Left lung (tissue), 10 donors: ENCODE results near the gene STAT4. TPM values are rescaled to one million over a fixed set of nuclear protein-coding genes. Genes with fewer than 3 reads are reported as not detected.
A peak's percentile ranks its signal among the peaks of the same experiment; 100 is the strongest.

ENCODE experiments used
- ATAC-seq: fragments of 200-7000 bp; cut with Tn5 transposase; one replicate; pipeline ENCODE4 v1.9.1; 2020; ENCODE audit warnings: moderate library complexity
- DNase-seq, 4 donors: peaks; one replicate each; pipeline ENCODE4 v3.0.0-alpha.2; 2013 to 2020
- H3K27ac ChIP-seq, 2 donors: fragments of 200-600 bp; sonication (generic) in 1 of 2; one replicate each; pipeline versions ENCODE4 v1.5.0 to v1.8.0; 2020 to 2021
- H3K27me3 ChIP-seq, 2 donors: fragments of 200-600 bp; sonication (generic) in 1 of 2; one replicate each; pipeline versions ENCODE4 v1.5.0 to v1.8.0; 2020 to 2021
- H3K36me3 ChIP-seq, 2 donors: fragments of 200-600 bp; sonication (generic) in 1 of 2; one replicate each; pipeline versions ENCODE4 v1.5.0 to v1.8.0; 2020 to 2021
- H3K4me1 ChIP-seq, 2 donors: fragments of 200-600 bp; one replicate each; pipeline ENCODE4 v1.8.0; 2021
- H3K4me3 ChIP-seq, 2 donors: fragments of 200-600 bp; sonication (generic) in 1 of 2; one replicate each; pipeline versions ENCODE4 v1.5.0 to v1.8.0; 2020 to 2021; ENCODE audit warnings: mild to moderate bottlenecking in 1 of 2
- H3K9me3 ChIP-seq, 2 donors: fragments of 200-600 bp; sonication (generic) in 1 of 2; one replicate each; pipeline versions ENCODE4 v1.5.0 to v1.8.0; 2020 to 2021
- CTCF ChIP-seq, 2 donors: fragments of 200-600 bp; sonication (generic) in 1 of 2; IDR thresholded peaks; one replicate each; pipeline versions ENCODE4 v1.5.0 to v1.8.0; 2021; ENCODE audit warnings: antibody characterized with exemption in 2 of 2
- intact Hi-C, 2 donors: fragments of 100-400 bp; cut with DNase I; formaldehyde crosslinking; loops; one replicate each; pipeline versions ENCODE4 v1.11.2 to v1.14.2; 2022
- polyA plus RNA-seq, 6 donors: library from polyadenylated mRNA; unstranded; fragments of 120-200 nt; gene quantifications; one replicate each; pipeline ENCODE4 v1.2.1, GENCODE V29; 2013; ENCODE audit not compliant: insufficient read length in 6 of 6
- total RNA-seq, 2 donors: library from RNA; stranded (reverse); fragmentation: NEBNext Ultra II Directional; extraction: Animal tissue kit (Norgen Biotek cat#: 25700); gene quantifications; one replicate each; pipeline ENCODE4 v1.2.1, GENCODE V29; 2021
- donor health status: DM: no; HTN: yes; CAD: no.
- donor health status: DM: no; HTN: no; CAD: no.

STAT4 gene
- total and polyA plus RNA-seq, 8 donors, result 4.4 to 11.5 (median 7.4) TPM

GRCh38 chr2:191023235-191023679 is 127.5 kb downstream of the STAT4 start:
- intact Hi-C loops, result no loop called here
- ATAC-seq, result no peak

GRCh38 chr2:191020742-191021381 is 129.9 kb downstream of the STAT4 start:
- no peaks in the 10 kb centered on the region for H3K36me3 ChIP-seq
- no peaks in the 10 kb centered on the region for H3K27me3 ChIP-seq
- peaks cover 0 to 41% of the 10 kb centered on the region in 2 donors for H3K4me1 ChIP-seq
- H3K27ac ChIP-seq, result peak overlapping the region; percentile 95 to 96
- H3K9me3 ChIP-seq, result no peaks in the 10 kb centered on the region
- intact Hi-C loops, result no loop called here
- peak overlapping the region; percentile 61 to 70 for H3K4me3 ChIP-seq
- DNase-seq (no peak), ATAC-seq (peak; percentile 64)
- TF ChIP-seq CTCF (IDR thresholded peaks at IDR 0.05), result no peak

More at GRCh38 chr2:191023235-191023679, 127.5 kb downstream of the STAT4 start:
- no peak for TF ChIP-seq CTCF (IDR thresholded peaks at IDR 0.05)
- H3K4me1 ChIP-seq, result peaks cover 0 to 49% of the 10 kb centered on the region in 2 donors
- H3K4me3 ChIP-seq, result no peak overlapping the region
- no peaks in the 10 kb centered on the region for H3K27me3 ChIP-seq
- H3K36me3 ChIP-seq, result no peaks in the 10 kb centered on the region
- H3K9me3 ChIP-seq, result no peaks in the 10 kb centered on the region
- peak overlapping the region in 1 of 2 donors; percentile 55 for H3K27ac ChIP-seq
- no peak for DNase-seq

GRCh38 chr2:191020221-191020741 is 130.5 kb downstream of the STAT4 start:
- ATAC-seq (peak; percentile 97), DNase-seq (peak; percentile 94 to 99 (median 98))
- H3K4me1 ChIP-seq, result peaks cover 0 to 43% of the 10 kb centered on the region in 2 donors
- H3K4me3 ChIP-seq, result peak overlapping the region; percentile 61 to 70
- no peaks in the 10 kb centered on the region for H3K27me3 ChIP-seq
- TF ChIP-seq CTCF (IDR thresholded peaks at IDR 0.05), result peak in 1 of 2 donors; percentile 51
- H3K9me3 ChIP-seq, result no peaks in the 10 kb centered on the region
- intact Hi-C loops, result no loop called here
- no peaks in the 10 kb centered on the region for H3K36me3 ChIP-seq
- H3K27ac ChIP-seq, result peak overlapping the region; percentile 95 to 96

GRCh38 chr2:191019376-191019775 is 131.4 kb downstream of the STAT4 start:
- intact Hi-C loops, result no loop called here
- H3K27ac ChIP-seq, result peak overlapping the region in 1 of 2 donors; percentile 96

More at GRCh38 chr2:191019376-191019775, 131.4 kb downstream of the STAT4 start:
- no peak for TF ChIP-seq CTCF (IDR thresholded peaks at IDR 0.05)
- Histone ChIP-seq H3K27me3 (no peaks in the 10 kb centered on the region), H3K4me1 (peaks cover 0 to 52% of the 10 kb centered on the region in 2 donors), H3K9me3 (no peaks in the 10 kb centered on the region), H3K36me3 (no peaks in the 10 kb centered on the region), H3K4me3 (no peak overlapping the region)
- DNase-seq (no peak), ATAC-seq (no peak)
